OCI-LY7 (cell line): Measurements from ENCODE around the gene LILRB3. TPM values are rescaled to one million over a fixed set of nuclear protein-coding genes. Genes with fewer than 3 reads are reported as not detected.

Experiments used
- BruUV-seq: library from RNA; stranded (reverse); fragments of 400-500 nt; replicated peaks from 2 replicates; lab custom pipeline; 2021; lab: Mats Ljungman, UMichigan
- CTCF ChIA-PET: fragments of 300-600 bp; sonication (Branson Sonifier 250); formaldehyde crosslinking; loops from one replicate; lab custom pipeline; 2022; ENCODE audit warnings: antibody characterized with exemption; ENCODE audit not compliant: unreplicated experiment; lab: Charles Lee
- POLR2A ChIA-PET: fragments of 300-600 bp; sonication (Branson Sonifier 250); formaldehyde crosslinking; loops from one replicate; lab custom pipeline; 2022; ENCODE audit warnings: antibody characterized with exemption; lab: Charles Lee
- DNase-seq: peaks from one replicate; pipeline ENCODE4 v3.0.0-alpha.2; 2015; ENCODE audit warnings: low spot score
- H2AFZ ChIP-seq: fragments of 200-600 bp; sonication (generic), shearing (Covaris generic); 2 replicates; pipeline ENCODE4 v1.6.1; 2014; ENCODE audit warnings: mild to moderate bottlenecking, antibody characterized with exemption, low read length, moderate library complexity
- H3K27ac ChIP-seq: fragments of 200-600 bp; sonication (generic); 2 replicates; pipeline ENCODE4 v1.5.1; 2014; ENCODE audit warnings: mixed run types, low read depth, mild to moderate bottlenecking, moderate library complexity, low read length, inconsistent platforms; ENCODE audit not compliant: poor library complexity, severe bottlenecking
- H3K36me3 ChIP-seq: fragments of 200-600 bp; sonication (generic); 2 replicates; pipeline ENCODE4 v1.6.1; 2014; ENCODE audit warnings: mild to moderate bottlenecking, antibody characterized with exemption, low read length, moderate library complexity, mixed read lengths; ENCODE audit not compliant: insufficient read depth
- H3K4me1 ChIP-seq: fragments of 200-600 bp; sonication (generic); 2 replicates; pipeline ENCODE4 v1.5.1; 2014; ENCODE audit warnings: mild to moderate bottlenecking, low read length; ENCODE audit not compliant: insufficient read depth, poor library complexity, severe bottlenecking
- H3K4me2 ChIP-seq: fragments of 200-600 bp; sonication (generic); 2 replicates; pipeline ENCODE4 v1.6.1; 2014; ENCODE audit warnings: mild to moderate bottlenecking, low read length
- H3K4me3 ChIP-seq: fragments of 200-600 bp; sonication (generic); 2 replicates; pipeline ENCODE4 v1.5.1; 2014; ENCODE audit warnings: mild to moderate bottlenecking, low read depth, low read length; ENCODE audit not compliant: poor library complexity, severe bottlenecking
- H3K79me2 ChIP-seq: fragments of 200-600 bp; sonication (generic); 2 replicates; pipeline ENCODE4 v1.6.1; 2016; ENCODE audit warnings: low read depth, mild to moderate bottlenecking, low read length, moderate library complexity, mixed read lengths; ENCODE audit not compliant: insufficient read depth
- H3K9me2 ChIP-seq: fragments of 200-600 bp; sonication (generic); 2 replicates; pipeline ENCODE4 v1.6.1; 2016; ENCODE audit warnings: mild to moderate bottlenecking, low read length, mixed read lengths; ENCODE audit not compliant: insufficient read depth
- H3K9me3 ChIP-seq: fragments of 200-600 bp; sonication (generic); 2 replicates; pipeline ENCODE4 v1.6.1; 2014; ENCODE audit warnings: mild to moderate bottlenecking, mixed run types, low read length, mixed read lengths
- H4K20me1 ChIP-seq: fragments of 200-600 bp; sonication (generic); 2 replicates; pipeline ENCODE4 v1.6.1; 2014; ENCODE audit warnings: mild to moderate bottlenecking, antibody characterized with exemption, low read length, moderate library complexity, mixed read lengths; ENCODE audit not compliant: insufficient read depth
- EZH2phosphoT487 ChIP-seq: fragments of 200-600 bp; sonication (generic); IDR thresholded peaks from 2 replicates; pipeline ENCODE4 v1.6.1; 2018; ENCODE audit warnings: low read depth, borderline replicate concordance, mild to moderate bottlenecking, mixed run types, antibody characterized with exemption, low read length, moderate library complexity, mixed read lengths
- intact Hi-C: fragments of 100-400 bp; cut with micrococcal nuclease; formaldehyde crosslinking; loops from one replicate; pipeline ENCODE4 v1.10.0; 2022; ENCODE audit not compliant: unreplicated experiment
- total RNA-seq, 2 experiments: library from RNA; depleted of rRNA in 1 of 2; stranded (reverse); fragments of >200 nt in 1 of 2; shearing (Covaris generic) in 1 of 2; gene quantifications; 2 replicates each; pipeline ENCODE4 v1.2.3, GENCODE V29; 2014 to 2022
- TF ChIP-seq, protein P1 (sequence below): fragments of 200-600 bp; sonication (generic); conservative IDR thresholded peaks from 2 replicates; pipeline ENCODE4 v1.5.1; 2014; ENCODE audit warnings: mild to moderate bottlenecking, antibody characterized with exemption, low read length, moderate library complexity, mixed read lengths

The LILRB3 gene
- total RNA-seq, 2 experiments from 2014 or later = not detected

DNA sequence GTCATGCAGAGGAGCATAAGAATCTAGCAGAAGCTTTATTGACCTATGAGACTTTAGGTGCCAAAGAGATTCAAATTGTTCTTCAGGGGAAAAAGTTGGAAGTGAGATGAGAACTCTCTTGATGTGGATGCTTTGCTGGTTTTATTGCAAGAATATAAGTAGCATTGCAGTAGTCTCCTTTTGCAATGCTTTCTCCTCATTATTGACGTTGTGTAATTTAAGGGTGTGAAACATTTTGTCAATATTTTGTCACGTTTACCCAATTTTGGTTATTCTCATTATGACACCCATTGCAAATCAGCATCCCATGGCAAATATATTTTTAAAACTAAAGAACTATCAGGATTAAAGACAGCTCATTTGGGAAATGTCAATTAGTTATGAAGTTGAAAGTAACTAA, 46.1 kb upstream of the LILRB3 start:
- POLR2A ChIA-PET = no interaction called here

GRCh38 chr19:54266133-54266532, 43.3 kb upstream of the LILRB3 start:
- intact Hi-C loops = no loop called here
- CTCF ChIA-PET = no interaction called here
- POLR2A ChIA-PET = no interaction called here
- Histone ChIP-seq H3K4me3 (no peak overlapping the region), H3K9me3 (no peaks in the 10 kb centered on the region), H4K20me1 (no peaks in the 10 kb centered on the region), H3K36me3 (no peaks in the 10 kb centered on the region), H2AFZ (no peak overlapping the region), H3K79me2 (no peaks in the 10 kb centered on the region), H3K27ac (no peak overlapping the region), H3K4me1 (no peaks in the 10 kb centered on the region), H3K4me2 (no peak overlapping the region), H3K9me2 (no peaks in the 10 kb centered on the region)
- TF ChIP-seq EZH2phosphoT487 = no peak
- TF ChIP-seq, protein P1, sequence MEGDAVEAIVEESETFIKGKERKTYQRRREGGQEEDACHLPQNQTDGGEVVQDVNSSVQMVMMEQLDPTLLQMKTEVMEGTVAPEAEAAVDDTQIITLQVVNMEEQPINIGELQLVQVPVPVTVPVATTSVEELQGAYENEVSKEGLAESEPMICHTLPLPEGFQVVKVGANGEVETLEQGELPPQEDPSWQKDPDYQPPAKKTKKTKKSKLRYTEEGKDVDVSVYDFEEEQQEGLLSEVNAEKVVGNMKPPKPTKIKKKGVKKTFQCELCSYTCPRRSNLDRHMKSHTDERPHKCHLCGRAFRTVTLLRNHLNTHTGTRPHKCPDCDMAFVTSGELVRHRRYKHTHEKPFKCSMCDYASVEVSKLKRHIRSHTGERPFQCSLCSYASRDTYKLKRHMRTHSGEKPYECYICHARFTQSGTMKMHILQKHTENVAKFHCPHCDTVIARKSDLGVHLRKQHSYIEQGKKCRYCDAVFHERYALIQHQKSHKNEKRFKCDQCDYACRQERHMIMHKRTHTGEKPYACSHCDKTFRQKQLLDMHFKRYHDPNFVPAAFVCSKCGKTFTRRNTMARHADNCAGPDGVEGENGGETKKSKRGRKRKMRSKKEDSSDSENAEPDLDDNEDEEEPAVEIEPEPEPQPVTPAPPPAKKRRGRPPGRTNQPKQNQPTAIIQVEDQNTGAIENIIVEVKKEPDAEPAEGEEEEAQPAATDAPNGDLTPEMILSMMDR = peak; percentile 94
- no TSS peak for BruUV-seq
- peak; percentile 69 for DNase-seq

More for the DNA sequence above, 46.1 kb upstream of the LILRB3 start:
- CTCF ChIA-PET = no interaction called here
- BruUV-seq = no TSS peak
- Histone ChIP-seq H2AFZ (no peak overlapping the region), H3K27ac (no peak overlapping the region), H3K4me2 (no peak overlapping the region), H3K36me3 (no peaks in the 10 kb centered on the region), H3K9me2 (no peaks in the 10 kb centered on the region), H3K9me3 (no peaks in the 10 kb centered on the region), H3K4me1 (no peaks in the 10 kb centered on the region), H4K20me1 (no peaks in the 10 kb centered on the region), H3K79me2 (no peaks in the 10 kb centered on the region), H3K4me3 (no peak overlapping the region)
- TF ChIP-seq, protein P1 = no peak
- no peak for TF ChIP-seq EZH2phosphoT487
- intact Hi-C loops = no loop called here
- DNase-seq = no peak

DNA sequence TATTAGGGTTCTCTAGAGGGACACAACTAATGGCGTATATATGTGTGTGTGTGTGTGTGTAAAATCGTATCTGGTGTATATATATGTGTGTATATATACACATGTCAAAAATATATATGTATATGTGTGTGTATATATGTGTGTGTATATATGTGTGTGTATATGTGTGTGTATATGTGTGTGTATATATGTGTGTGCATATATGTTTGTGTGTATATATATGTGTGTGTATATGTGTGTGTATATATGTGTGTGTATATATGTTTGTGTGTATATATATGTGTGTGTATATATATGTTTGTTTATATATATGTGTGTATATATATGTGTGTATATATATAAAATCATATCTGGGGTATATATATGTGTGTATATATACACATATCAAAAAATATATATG, 39.7 kb upstream of the LILRB3 start:
- Histone ChIP-seq H3K27ac (no peak overlapping the region), H4K20me1 (no peaks in the 10 kb centered on the region), H3K9me3 (no peaks in the 10 kb centered on the region), H3K4me1 (no peaks in the 10 kb centered on the region), H3K9me2 (no peaks in the 10 kb centered on the region), H3K36me3 (no peaks in the 10 kb centered on the region), H2AFZ (no peak overlapping the region), H3K4me2 (no peak overlapping the region), H3K79me2 (no peaks in the 10 kb centered on the region), H3K4me3 (no peak overlapping the region)
- ChIA-PET CTCF (no interaction called here), POLR2A (no interaction called here)
- no peak for DNase-seq
- no TSS peak for BruUV-seq
- intact Hi-C loops = no loop called here
- TF ChIP-seq, protein P1 = no peak
- TF ChIP-seq EZH2phosphoT487 = no peak
